Hepatocyte (in vitro differentiated cells): ENCODE data around the gene KLHL7. TPM values are rescaled to one million over a fixed set of nuclear protein-coding genes. Genes with fewer than 3 reads are reported as not detected.

Source experiments
- DNase-seq: peaks from one replicate; pipeline ENCODE4 v3.0.0-alpha.2; 2016; ENCODE audit warnings: low spot score
- H2AFZ ChIP-seq: fragments of 200-600 bp; sonication (generic); 2 replicates; pipeline ENCODE4 v1.6.0; 2016; ENCODE audit warnings: antibody characterized with exemption, mild to moderate bottlenecking
- H3K27ac ChIP-seq: fragments of 200-600 bp; sonication (generic); 2 replicates; pipeline ENCODE4 v1.5.1; 2016; ENCODE audit warnings: mild to moderate bottlenecking
- H3K27me3 ChIP-seq: fragments of 200-600 bp; sonication (generic); 2 replicates; pipeline ENCODE4 v1.6.1; 2016
- H3K36me3 ChIP-seq: fragments of 200-600 bp; sonication (generic); replicated peaks from 2 replicates; pipeline ENCODE4 v1.5.1; 2016; ENCODE audit warnings: low read depth; ENCODE audit not compliant: insufficient read depth
- H3K4me1 ChIP-seq: fragments of 200-600 bp; sonication (generic); 2 replicates; pipeline ENCODE4 v1.5.1; 2016; ENCODE audit warnings: mild to moderate bottlenecking, moderate library complexity; ENCODE audit not compliant: insufficient read depth
- H3K4me2 ChIP-seq: fragments of 200-600 bp; sonication (generic); 2 replicates; pipeline ENCODE4 v1.6.0; 2016
- H3K4me3 ChIP-seq: fragments of 200-600 bp; sonication (generic); 2 replicates; pipeline ENCODE4 v1.5.1; 2016; ENCODE audit warnings: mild to moderate bottlenecking
- H3K79me2 ChIP-seq: fragments of 200-600 bp; sonication (generic); 2 replicates; pipeline ENCODE4 v1.6.0; 2017; ENCODE audit warnings: mild to moderate bottlenecking
- H3K9me2 ChIP-seq: fragments of 200-600 bp; sonication (generic); replicated peaks from 2 replicates; pipeline ENCODE4 v1.6.0; 2017; ENCODE audit warnings: mild to moderate bottlenecking; ENCODE audit not compliant: insufficient read depth
- H3K9me3 ChIP-seq: fragments of 200-600 bp; sonication (generic); 2 replicates; pipeline ENCODE4 v1.5.1; 2016; ENCODE audit warnings: low read depth, mild to moderate bottlenecking
- H4K20me1 ChIP-seq: fragments of 200-600 bp; sonication (generic); 2 replicates; pipeline ENCODE4 v1.6.0; 2016; ENCODE audit warnings: mild to moderate bottlenecking; ENCODE audit not compliant: insufficient read depth, poor library complexity, severe bottlenecking
- EZH2 ChIP-seq: fragments of 200-600 bp; sonication (generic); IDR thresholded peaks from 2 replicates; pipeline ENCODE4 v1.6.1; 2016; ENCODE audit warnings: antibody characterized with exemption, mild to moderate bottlenecking, borderline replicate concordance
- EZH2phosphoT487 ChIP-seq: fragments of 200-600 bp; sonication (generic); IDR thresholded peaks from one replicate; pipeline ENCODE4 v1.6.1; 2018; ENCODE audit warnings: antibody characterized with exemption, mild to moderate bottlenecking, low read depth, moderate library complexity; ENCODE audit not compliant: unreplicated experiment, severe bottlenecking
- WGBS: methylation state at CpG from one replicate; pipeline ENCODE4 v1.1.6; 2016; ENCODE audit warnings: low lambda C conversion rate; ENCODE audit errors: missing lambda C conversion rate; 5-methylcytosine and 5-hydroxymethylcytosine counted together
- polyA plus RNA-seq: library from polyadenylated mRNA; unstranded; fragments of >200 nt; fragmentation: Nextera tagmentation; extraction: Ambion mirVana; gene quantifications from 2 replicates; pipeline ENCODE4 v1.2.1, GENCODE V29; 2016
- total RNA-seq: library from RNA; depleted of rRNA; stranded (reverse); fragments of >200 nt; gene quantifications from 2 replicates; pipeline ENCODE4 v1.2.3, GENCODE V29; 2014
- TF ChIP-seq, protein P1 (sequence below): fragments of 200-600 bp; sonication (generic); IDR thresholded peaks from 2 replicates; pipeline ENCODE4 v1.5.1; 2016; ENCODE audit warnings: antibody characterized with exemption, mild to moderate bottlenecking; ENCODE audit not compliant: poor library complexity

Gene KLHL7
- total and polyA plus RNA-seq, 2 experiments from 2014 or later, result 30.7 to 39.4 TPM

DNA sequence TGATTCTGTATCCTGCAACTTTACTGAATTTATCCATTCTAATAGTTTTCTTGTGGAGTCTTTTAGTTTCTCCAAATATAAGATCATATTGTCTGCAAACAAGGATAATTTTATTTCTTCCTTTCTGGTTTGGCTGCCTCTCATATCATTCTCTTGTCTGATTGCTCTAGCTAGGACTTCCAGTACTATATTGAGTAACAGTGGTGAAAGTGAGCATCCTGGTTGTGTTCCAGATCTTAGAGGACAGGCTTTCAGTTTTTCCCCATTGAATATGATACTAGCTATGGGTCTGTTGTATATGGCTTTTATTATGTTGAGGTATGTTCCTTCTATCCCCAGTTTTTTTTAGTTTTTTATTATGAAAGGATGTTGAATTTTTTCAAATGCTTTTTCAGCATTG is 28.2 kb downstream of the KLHL7 start:
- Histone ChIP-seq H3K4me3 (no peak overlapping the region), H2AFZ (no peak overlapping the region), H3K4me1 (no peaks in the 10 kb centered on the region), H3K36me3 (no peaks in the 10 kb centered on the region), H4K20me1 (no peaks in the 10 kb centered on the region), H3K27me3 (no peaks in the 10 kb centered on the region), H3K9me2 (no peaks in the 10 kb centered on the region), H3K79me2 (no peaks in the 10 kb centered on the region), H3K9me3 (no peaks in the 10 kb centered on the region), H3K27ac (no peak overlapping the region), H3K4me2 (no peak overlapping the region)
- no peak for DNase-seq
- TF ChIP-seq EZH2phosphoT487, result no peak
- no peak for TF ChIP-seq EZH2
- TF ChIP-seq, protein P1, sequence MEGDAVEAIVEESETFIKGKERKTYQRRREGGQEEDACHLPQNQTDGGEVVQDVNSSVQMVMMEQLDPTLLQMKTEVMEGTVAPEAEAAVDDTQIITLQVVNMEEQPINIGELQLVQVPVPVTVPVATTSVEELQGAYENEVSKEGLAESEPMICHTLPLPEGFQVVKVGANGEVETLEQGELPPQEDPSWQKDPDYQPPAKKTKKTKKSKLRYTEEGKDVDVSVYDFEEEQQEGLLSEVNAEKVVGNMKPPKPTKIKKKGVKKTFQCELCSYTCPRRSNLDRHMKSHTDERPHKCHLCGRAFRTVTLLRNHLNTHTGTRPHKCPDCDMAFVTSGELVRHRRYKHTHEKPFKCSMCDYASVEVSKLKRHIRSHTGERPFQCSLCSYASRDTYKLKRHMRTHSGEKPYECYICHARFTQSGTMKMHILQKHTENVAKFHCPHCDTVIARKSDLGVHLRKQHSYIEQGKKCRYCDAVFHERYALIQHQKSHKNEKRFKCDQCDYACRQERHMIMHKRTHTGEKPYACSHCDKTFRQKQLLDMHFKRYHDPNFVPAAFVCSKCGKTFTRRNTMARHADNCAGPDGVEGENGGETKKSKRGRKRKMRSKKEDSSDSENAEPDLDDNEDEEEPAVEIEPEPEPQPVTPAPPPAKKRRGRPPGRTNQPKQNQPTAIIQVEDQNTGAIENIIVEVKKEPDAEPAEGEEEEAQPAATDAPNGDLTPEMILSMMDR, result no peak

DNA sequence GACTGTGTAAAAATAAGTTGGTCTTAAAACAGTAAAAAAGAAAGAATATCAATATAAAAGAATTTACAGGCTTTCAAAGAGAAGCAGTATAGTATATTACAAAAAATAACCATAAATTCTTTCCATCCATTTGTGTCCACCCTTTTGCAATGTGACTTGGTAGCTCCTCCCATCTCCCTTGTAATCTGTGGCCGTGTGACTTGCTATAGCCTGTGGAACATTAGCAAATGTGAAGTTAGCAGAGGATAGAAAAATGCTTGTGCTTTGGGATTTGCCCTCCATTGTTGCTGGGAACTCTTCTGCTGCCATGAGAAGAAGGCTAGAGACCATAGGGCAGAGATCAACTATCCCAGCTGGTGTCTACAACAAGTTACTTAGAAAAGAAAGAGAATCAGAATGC is 30.2 kb downstream of the KLHL7 start:
- H4K20me1 ChIP-seq, result no peaks in the 10 kb centered on the region
- no peaks in the 10 kb centered on the region for H3K79me2 ChIP-seq
- no peaks in the 10 kb centered on the region for H3K4me1 ChIP-seq
- DNase-seq, result no peak
- no peaks in the 10 kb centered on the region for H3K9me2 ChIP-seq
- H3K9me3 ChIP-seq, result no peaks in the 10 kb centered on the region
- 86% methylated on average over 1 of the region's 1 CpG for WGBS
- TF ChIP-seq, protein P1, result no peak
- no peak for TF ChIP-seq EZH2
- TF ChIP-seq EZH2phosphoT487, result no peak
- no peak overlapping the region for H2AFZ ChIP-seq
- no peak overlapping the region for H3K4me3 ChIP-seq
- no peaks in the 10 kb centered on the region for H3K27me3 ChIP-seq
- H3K27ac ChIP-seq, result no peak overlapping the region
- no peak overlapping the region for H3K4me2 ChIP-seq
- H3K36me3 ChIP-seq, result no peaks in the 10 kb centered on the region

DNA sequence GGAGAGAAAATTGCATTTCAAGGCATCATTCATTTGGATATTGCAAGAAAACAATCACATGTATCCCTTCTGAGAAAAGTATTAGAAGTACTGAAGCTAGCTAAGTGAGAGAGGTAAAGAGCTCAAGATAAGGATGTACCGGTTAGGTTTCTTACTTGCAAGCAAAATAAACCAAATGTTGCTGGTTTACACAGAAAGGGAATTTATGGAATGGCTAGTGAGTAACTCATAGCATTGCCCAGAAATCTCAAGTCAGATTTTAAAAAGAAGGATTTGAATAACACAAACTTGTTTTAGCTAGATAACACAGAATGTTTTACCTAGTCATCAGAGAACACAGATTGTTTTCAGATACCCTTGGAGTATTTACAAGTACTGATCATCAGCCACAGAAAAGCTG is 30.6 kb downstream of the KLHL7 start:
- Histone ChIP-seq H3K9me2 (no peaks in the 10 kb centered on the region), H2AFZ (no peak overlapping the region), H3K4me2 (no peak overlapping the region), H3K79me2 (no peaks in the 10 kb centered on the region), H3K36me3 (no peaks in the 10 kb centered on the region), H3K4me3 (no peak overlapping the region), H3K27ac (no peak overlapping the region), H3K4me1 (no peaks in the 10 kb centered on the region), H3K27me3 (no peaks in the 10 kb centered on the region), H3K9me3 (no peaks in the 10 kb centered on the region), H4K20me1 (no peaks in the 10 kb centered on the region)
- DNase-seq, result no peak
- TF ChIP-seq EZH2 (no peak), EZH2phosphoT487 (no peak)
- TF ChIP-seq, protein P1, result no peak
- 58% methylated on average over 1 of the region's 1 CpG for WGBS

DNA sequence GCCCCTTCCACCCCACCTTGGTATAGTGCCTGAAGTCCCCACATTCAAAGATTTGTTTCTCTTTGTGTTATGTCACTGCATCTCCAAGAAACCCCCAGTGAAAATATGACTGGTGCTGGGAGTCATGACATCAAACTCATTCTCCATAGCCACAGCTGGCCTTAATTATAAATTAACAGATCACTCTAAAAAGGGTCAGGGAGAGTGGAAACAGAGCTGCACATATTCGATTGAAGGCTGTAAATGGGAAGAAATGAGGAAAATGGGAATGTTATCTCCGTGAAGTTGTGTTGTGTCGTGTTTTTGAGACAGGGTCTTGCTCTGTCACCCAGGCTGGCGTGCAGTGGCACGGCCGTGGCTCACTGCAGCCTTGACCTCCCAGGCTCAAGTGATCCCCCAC is 52.1 kb downstream of the KLHL7 start:
- 68% methylated on average over 6 of the region's 6 CpGs for WGBS
- Histone ChIP-seq H3K27ac (no peak overlapping the region), H4K20me1 (no peaks in the 10 kb centered on the region), H3K4me1 (peaks cover 3% of the 10 kb centered on the region), H2AFZ (no peak overlapping the region), H3K79me2 (no peaks in the 10 kb centered on the region), H3K4me3 (no peak overlapping the region), H3K36me3 (no peaks in the 10 kb centered on the region), H3K9me3 (no peaks in the 10 kb centered on the region), H3K27me3 (no peaks in the 10 kb centered on the region), H3K9me2 (no peaks in the 10 kb centered on the region), H3K4me2 (no peak overlapping the region)
- DNase-seq, result no peak
- TF ChIP-seq, protein P1, result no peak
- TF ChIP-seq EZH2phosphoT487 (no peak), EZH2 (no peak)
